Midbrain (tissue), 1 donor: ENCODE data around the gene CBX4.

Experiments
- DNase-seq: peaks from one replicate; lab custom pipeline; 2025; lab: John Stamatoyannopoulos, UW

CBX4 gene

GRCh38 chr17:79839356-79840268 is at the start of gene CBX4:
Gene CBX4, minus strand, starts transcription at chr17:79839440. Its CDS starts 189 bp downstream, at chr17:79839251.
- peak; percentile 94 for DNase-seq

GRCh38 chr17:79888009-79888540 is 48.8 kb upstream of the CBX4 start:
- DNase-seq, result no peak

GRCh38 chr17:79887451-79887991 is 48.3 kb upstream of the CBX4 start:
- DNase-seq, result no peak

- DNase-seq, result no peak
Measured at GRCh38 chr17:79883202-79883601, 44.0 kb upstream of the CBX4 start.

GRCh38 chr17:79878329-79878947 is 39.2 kb upstream of the CBX4 start:
- no peak for DNase-seq

- no peak for DNase-seq
Measured at GRCh38 chr17:79877041-79877440, 37.8 kb upstream of the CBX4 start.

GRCh38 chr17:79875511-79875910 is 36.3 kb upstream of the CBX4 start:
- DNase-seq, result no peak

GRCh38 chr17:79874329-79874981 is 35.2 kb upstream of the CBX4 start:
- DNase-seq, result no peak

GRCh38 chr17:79873583-79873982 is 34.3 kb upstream of the CBX4 start:
- no peak for DNase-seq

- DNase-seq, result no peak
Measured at GRCh38 chr17:79872762-79873161, 33.5 kb upstream of the CBX4 start.

GRCh38 chr17:79871131-79871530 is 31.9 kb upstream of the CBX4 start:
- DNase-seq, result no peak

GRCh38 chr17:79870540-79870939 is 31.3 kb upstream of the CBX4 start:
- no peak for DNase-seq

GRCh38 chr17:79866791-79867518 is 27.7 kb upstream of the CBX4 start:
- no peak for DNase-seq

- DNase-seq, result no peak
Measured at GRCh38 chr17:79865351-79866210, 26.3 kb upstream of the CBX4 start.

GRCh38 chr17:79864617-79865250 is 25.5 kb upstream of the CBX4 start:
- no peak for DNase-seq

GRCh38 chr17:79864147-79864546 is 24.9 kb upstream of the CBX4 start:
- DNase-seq, result no peak

GRCh38 chr17:79862771-79863440 is 23.7 kb upstream of the CBX4 start:
- no peak for DNase-seq

GRCh38 chr17:79862238-79862637 is 23.0 kb upstream of the CBX4 start:
- no peak for DNase-seq

GRCh38 chr17:79861413-79862216 is 22.4 kb upstream of the CBX4 start:
- no peak for DNase-seq
